SK-N-SH treated with all-trans-retinoic acid at 6 μM for 48 hours (cell line): ENCODE measurements around the gene MUSK.

ENCODE experiments used
- ATAC-seq: fragments of 200-7000 bp; cut with Tn5 transposase; 3 replicates; pipeline ENCODE4 v1.9.1; 2020; ENCODE audit warnings: mild to moderate bottlenecking, moderate library complexity
- BACH2 ChIP-seq: fragments of 250-450 bp; sonication (Bioruptor Pico); IDR thresholded peaks from 2 replicates; pipeline ENCODE4 v1.9.0; 2021; ENCODE audit warnings: mild to moderate bottlenecking, borderline replicate concordance
- CREB5 ChIP-seq: fragments of 250-450 bp; sonication (Bioruptor Pico); IDR thresholded peaks from 2 replicates; pipeline ENCODE4 v1.5.1; 2020; ENCODE audit warnings: low read depth, mild to moderate bottlenecking, moderate library complexity
- CSRNP3 ChIP-seq: fragments of 250-450 bp; sonication (Bioruptor Pico); IDR thresholded peaks from 2 replicates; pipeline ENCODE4 v1.5.1; 2021; ENCODE audit warnings: mild to moderate bottlenecking, moderate library complexity
- ESRRG ChIP-seq: fragments of 250-450 bp; sonication (Bioruptor Pico); IDR thresholded peaks from 2 replicates; pipeline ENCODE4 v1.6.1; 2021; ENCODE audit warnings: mild to moderate bottlenecking
- ISL1 ChIP-seq: fragments of 250-450 bp; sonication (Bioruptor Pico); IDR thresholded peaks from 2 replicates; pipeline ENCODE4 v2.1.2; 2022; ENCODE audit warnings: mild to moderate bottlenecking, moderate library complexity
- OSR1 ChIP-seq: fragments of 250-450 bp; sonication (Bioruptor Pico); IDR thresholded peaks from 2 replicates; pipeline ENCODE4 v1.8.0; 2022; ENCODE audit warnings: moderate library complexity, mild to moderate bottlenecking, inconsistent platforms
- PATZ1 ChIP-seq: fragments of 250-450 bp; sonication (Bioruptor Pico); IDR thresholded peaks from 2 replicates; pipeline ENCODE4 v1.8.0; 2020; ENCODE audit warnings: mild to moderate bottlenecking, moderate library complexity, borderline replicate concordance
- PPARA ChIP-seq: fragments of 250-450 bp; sonication (Bioruptor Pico); IDR thresholded peaks from 2 replicates; pipeline ENCODE4 v1.5.0; 2020; ENCODE audit warnings: mild to moderate bottlenecking, borderline replicate concordance
- RARB ChIP-seq: fragments of 250-450 bp; sonication (Bioruptor Pico); IDR thresholded peaks from 2 replicates; pipeline ENCODE4 v1.8.0; 2021; ENCODE audit warnings: mild to moderate bottlenecking, moderate library complexity
- TCF4 ChIP-seq: fragments of 250-450 bp; sonication (Bioruptor Pico); IDR thresholded peaks from 2 replicates; pipeline ENCODE4 v1.8.0; 2021; ENCODE audit warnings: mild to moderate bottlenecking, moderate library complexity, borderline replicate concordance
- TOX ChIP-seq: fragments of 250-450 bp; sonication (Bioruptor Pico); IDR thresholded peaks from 2 replicates; pipeline ENCODE4 v1.8.0; 2021; ENCODE audit warnings: mild to moderate bottlenecking, moderate library complexity, borderline replicate concordance
- TSHZ2 ChIP-seq: fragments of 250-450 bp; sonication (Bioruptor Pico); IDR thresholded peaks from 2 replicates; pipeline ENCODE4 v1.5.0; 2020; ENCODE audit warnings: mild to moderate bottlenecking, moderate library complexity
- ZFP3 ChIP-seq: fragments of 250-450 bp; sonication (Bioruptor Pico); IDR thresholded peaks from 2 replicates; pipeline ENCODE4 v1.5.0; 2020; ENCODE audit warnings: mild to moderate bottlenecking, moderate library complexity
- ZFP30 ChIP-seq: fragments of 450-650 bp; formaldehyde crosslinking; IDR thresholded peaks from 2 replicates; pipeline ENCODE4 v1.5.0; 2022; ENCODE audit warnings: mild to moderate bottlenecking, moderate library complexity
- ZNF565 ChIP-seq: fragments of 450-650 bp; formaldehyde crosslinking; conservative IDR thresholded peaks from 2 replicates; pipeline ENCODE4 v1.5.0; 2020; ENCODE audit warnings: low read depth, mild to moderate bottlenecking, moderate library complexity
- ZNF8 ChIP-seq: fragments of 450-650 bp; formaldehyde crosslinking; IDR thresholded peaks from 2 replicates; pipeline ENCODE4 v1.5.0; 2020; ENCODE audit warnings: mild to moderate bottlenecking, moderate library complexity

The MUSK gene

GRCh38 chr9:110742741-110743371 lies 74.3 kb downstream of the MUSK start (continued):
- TF ChIP-seq CREB5 (no peak), PPARA (CRISPR knock-in tag) (no peak), ZNF8 (CRISPR knock-in tag) (no peak)

- TF ChIP-seq ZNF565 (CRISPR knock-in tag) (no peak), TOX (0 out of 2 replicates have a peak, but pooled peaks have one; percentile 38), ISL1 (CRISPR knock-in tag) (peak; percentile 60)
- ATAC-seq, result peak; percentile 91
Observed at GRCh38 chr9:110744715-110745384, 76.3 kb downstream of the MUSK start.

- TF ChIP-seq OSR1 (CRISPR knock-in tag), result no peak
- ATAC-seq, result peak; percentile 56
Observed at GRCh38 chr9:110745676-110746075, 77.1 kb downstream of the MUSK start.

GRCh38 chr9:110746211-110746930 lies 77.8 kb downstream of the MUSK start:
- no peak for ATAC-seq
- TF ChIP-seq CREB5, result no peak
- TF ChIP-seq TSHZ2, result no peak
- no peak for TF ChIP-seq OSR1 (CRISPR knock-in tag)
- TF ChIP-seq RARB (CRISPR knock-in tag), result no peak

GRCh38 chr9:110748251-110748893 lies 79.8 kb downstream of the MUSK start:
- TF ChIP-seq TSHZ2 (no peak), ZFP30 (CRISPR knock-in tag) (no peak), ESRRG (CRISPR knock-in tag) (no peak), PATZ1 (CRISPR knock-in tag) (no peak), ZFP3 (CRISPR knock-in tag) (no peak), TOX (no peak), PPARA (CRISPR knock-in tag) (no peak), ZNF565 (CRISPR knock-in tag) (no peak), TCF4 (no peak), BACH2 (CRISPR knock-in tag) (no peak), CSRNP3 (CRISPR knock-in tag) (no peak), RARB (CRISPR knock-in tag) (no peak)
- no peak for ATAC-seq
